Measurements from ENCODE around the gene ZNF518A.

The ZNF518A gene

GRCh38 chr10:96092999-96093767 lies 36.9 kb upstream of the ZNF518A start:
- H3K4me3 ChIP-seq (ENCODE audit: low read depth, low read length), result no peak overlapping the region
- no peak for DNase-seq (ENCODE audit: low read depth)
- TF ChIP-seq, protein P1, sequence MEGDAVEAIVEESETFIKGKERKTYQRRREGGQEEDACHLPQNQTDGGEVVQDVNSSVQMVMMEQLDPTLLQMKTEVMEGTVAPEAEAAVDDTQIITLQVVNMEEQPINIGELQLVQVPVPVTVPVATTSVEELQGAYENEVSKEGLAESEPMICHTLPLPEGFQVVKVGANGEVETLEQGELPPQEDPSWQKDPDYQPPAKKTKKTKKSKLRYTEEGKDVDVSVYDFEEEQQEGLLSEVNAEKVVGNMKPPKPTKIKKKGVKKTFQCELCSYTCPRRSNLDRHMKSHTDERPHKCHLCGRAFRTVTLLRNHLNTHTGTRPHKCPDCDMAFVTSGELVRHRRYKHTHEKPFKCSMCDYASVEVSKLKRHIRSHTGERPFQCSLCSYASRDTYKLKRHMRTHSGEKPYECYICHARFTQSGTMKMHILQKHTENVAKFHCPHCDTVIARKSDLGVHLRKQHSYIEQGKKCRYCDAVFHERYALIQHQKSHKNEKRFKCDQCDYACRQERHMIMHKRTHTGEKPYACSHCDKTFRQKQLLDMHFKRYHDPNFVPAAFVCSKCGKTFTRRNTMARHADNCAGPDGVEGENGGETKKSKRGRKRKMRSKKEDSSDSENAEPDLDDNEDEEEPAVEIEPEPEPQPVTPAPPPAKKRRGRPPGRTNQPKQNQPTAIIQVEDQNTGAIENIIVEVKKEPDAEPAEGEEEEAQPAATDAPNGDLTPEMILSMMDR (conservative IDR thresholded peaks at IDR 0.05; ENCODE audit: low read depth, low read length), result no peak

DNA sequence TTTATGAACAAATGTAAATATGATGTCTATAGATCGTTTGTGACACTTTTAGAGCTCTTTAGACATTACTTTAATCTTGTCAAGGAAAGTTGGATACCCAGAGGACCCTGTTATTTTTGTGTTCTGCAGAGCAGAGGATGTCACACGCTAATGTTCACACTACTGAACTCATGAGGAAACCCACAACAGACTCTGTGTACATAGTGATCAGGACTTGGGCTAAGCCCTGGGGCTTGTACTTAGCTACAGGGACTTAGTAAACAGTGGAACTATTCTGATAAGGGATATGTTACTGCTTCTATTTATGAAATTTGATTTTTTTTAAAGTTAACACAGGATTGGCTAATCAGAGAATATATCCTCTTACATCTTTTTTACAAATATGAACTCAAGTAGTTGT lies 36.1 kb upstream of the ZNF518A start:
- no peak for DNase-seq (ENCODE audit: low read depth)
- TF ChIP-seq, protein P1 (conservative IDR thresholded peaks at IDR 0.05; ENCODE audit: low read depth, low read length), result no peak
- no peak overlapping the region for H3K4me3 ChIP-seq (ENCODE audit: low read depth, low read length)

DNA sequence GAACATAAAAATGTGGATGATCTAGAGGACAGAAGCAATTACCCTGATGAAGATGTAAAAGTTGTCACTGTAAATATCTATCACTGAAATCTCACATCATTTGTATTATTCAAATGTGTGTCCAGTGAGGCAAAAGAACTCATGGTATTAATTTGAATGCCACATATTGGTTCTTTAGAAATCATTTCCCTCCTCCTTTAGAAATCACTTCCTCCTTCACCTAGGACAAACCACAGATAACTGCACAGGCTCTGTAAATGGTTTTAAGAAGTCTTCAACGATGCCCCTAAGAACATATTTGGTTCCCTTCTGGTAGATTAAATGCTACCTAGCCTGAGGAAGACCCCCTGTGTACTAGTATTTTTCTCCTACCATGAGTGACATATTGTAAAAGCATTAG lies 33.1 kb upstream of the ZNF518A start:
- TF ChIP-seq, protein P1 (conservative IDR thresholded peaks at IDR 0.05; ENCODE audit: low read depth, low read length), result no peak
- no peak for DNase-seq (ENCODE audit: low read depth)
- no peak overlapping the region for H3K4me3 ChIP-seq (ENCODE audit: low read depth, low read length)

GRCh38 chr10:96097865-96098264 lies 32.2 kb upstream of the ZNF518A start:
- TF ChIP-seq, protein P1 (conservative IDR thresholded peaks at IDR 0.05; ENCODE audit: low read depth, low read length), result no peak
- no peak for DNase-seq (ENCODE audit: low read depth)
- no peak overlapping the region for H3K4me3 ChIP-seq (ENCODE audit: low read depth, low read length)

- H3K4me3 ChIP-seq (ENCODE audit: low read depth, low read length), result no peak overlapping the region
- no peak for DNase-seq (ENCODE audit: low read depth)
Observed at GRCh38 chr10:96107623-96108038, 22.5 kb upstream of the ZNF518A start.

GRCh38 chr10:96112531-96112930 lies 17.6 kb upstream of the ZNF518A start:
- no peak overlapping the region for H3K4me3 ChIP-seq (ENCODE audit: low read depth, low read length)
- TF ChIP-seq, protein P1 (conservative IDR thresholded peaks at IDR 0.05; ENCODE audit: low read depth, low read length), result no peak
- DNase-seq (ENCODE audit: low read depth), result no peak

More at GRCh38 chr10:96107623-96108038, 22.5 kb upstream of the ZNF518A start:
- TF ChIP-seq, protein P1 (conservative IDR thresholded peaks at IDR 0.05; ENCODE audit: low read depth, low read length), result no peak
